Measurements from ENCODE around the gene CNOT10.

CNOT10 gene

GRCh38 chr3:32675164-32675563, 9.8 kb upstream of the CNOT10 start:
- POLR2A ChIA-PET = no interaction called here
- CTCF ChIA-PET = interaction anchor here (1.0 to 1.7 kb wide), 2 partner anchors 207 to 300 kb away, joined by 3 read pairs; no protein-coding TSS in a partner anchor
- TF ChIP-seq, protein P1, sequence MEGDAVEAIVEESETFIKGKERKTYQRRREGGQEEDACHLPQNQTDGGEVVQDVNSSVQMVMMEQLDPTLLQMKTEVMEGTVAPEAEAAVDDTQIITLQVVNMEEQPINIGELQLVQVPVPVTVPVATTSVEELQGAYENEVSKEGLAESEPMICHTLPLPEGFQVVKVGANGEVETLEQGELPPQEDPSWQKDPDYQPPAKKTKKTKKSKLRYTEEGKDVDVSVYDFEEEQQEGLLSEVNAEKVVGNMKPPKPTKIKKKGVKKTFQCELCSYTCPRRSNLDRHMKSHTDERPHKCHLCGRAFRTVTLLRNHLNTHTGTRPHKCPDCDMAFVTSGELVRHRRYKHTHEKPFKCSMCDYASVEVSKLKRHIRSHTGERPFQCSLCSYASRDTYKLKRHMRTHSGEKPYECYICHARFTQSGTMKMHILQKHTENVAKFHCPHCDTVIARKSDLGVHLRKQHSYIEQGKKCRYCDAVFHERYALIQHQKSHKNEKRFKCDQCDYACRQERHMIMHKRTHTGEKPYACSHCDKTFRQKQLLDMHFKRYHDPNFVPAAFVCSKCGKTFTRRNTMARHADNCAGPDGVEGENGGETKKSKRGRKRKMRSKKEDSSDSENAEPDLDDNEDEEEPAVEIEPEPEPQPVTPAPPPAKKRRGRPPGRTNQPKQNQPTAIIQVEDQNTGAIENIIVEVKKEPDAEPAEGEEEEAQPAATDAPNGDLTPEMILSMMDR (IDR thresholded peaks at IDR 0.05; ENCODE audit: control extremely low read depth, extremely low read depth, low read depth, missing control alignments) = no peak
- DNase-seq (ENCODE audit: extremely low spot score) = no peak

DNA sequence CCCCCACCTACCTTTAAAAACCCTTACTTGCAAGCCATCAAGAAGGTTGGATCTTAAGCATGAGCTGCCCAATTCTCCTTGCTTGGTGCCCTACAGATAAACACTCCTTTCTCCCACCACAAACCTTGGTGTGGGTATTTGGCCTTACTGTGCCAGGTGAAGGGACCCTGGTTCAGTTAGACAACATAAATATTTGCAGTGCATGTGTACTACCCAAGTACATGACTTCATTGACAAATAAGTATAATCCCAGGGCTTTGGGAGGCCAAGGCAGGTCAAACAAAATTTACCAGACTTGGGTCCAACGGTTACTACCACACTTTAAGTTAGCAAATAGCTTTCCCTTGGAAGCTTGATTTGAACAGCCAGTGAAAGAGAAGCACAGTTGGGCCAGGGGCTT, 9.3 kb upstream of the CNOT10 start:
- POLR2A ChIA-PET = no interaction called here
- TF ChIP-seq, protein P1 (IDR thresholded peaks at IDR 0.05; ENCODE audit: control extremely low read depth, extremely low read depth, low read depth, missing control alignments) = no peak
- DNase-seq (ENCODE audit: extremely low spot score) = no peak
- CTCF ChIA-PET = interaction anchor here (1.0 to 1.7 kb wide), 2 partner anchors 208 to 301 kb away, joined by 3 read pairs; no protein-coding TSS in a partner anchor

DNA sequence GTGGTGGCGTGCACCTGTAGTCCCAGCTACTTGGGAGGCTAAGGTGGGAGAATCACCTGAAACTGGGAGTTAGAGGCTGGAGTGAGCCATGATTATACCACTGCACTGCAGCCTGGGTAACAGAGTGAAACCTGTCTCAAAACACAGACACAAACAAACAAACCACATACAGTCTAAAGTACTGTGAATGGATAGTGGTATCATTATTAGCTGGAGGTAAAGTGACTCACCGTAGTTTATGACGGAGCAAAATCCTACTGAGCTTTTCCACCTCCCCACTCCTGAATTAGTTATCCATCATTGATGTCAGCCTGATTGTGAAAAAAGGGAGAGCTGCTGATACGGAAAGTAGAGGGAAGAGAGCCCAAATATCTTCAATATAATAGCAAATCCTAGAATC, 3.2 kb upstream of the CNOT10 start:
- ChIA-PET POLR2A (no interaction called here), CTCF (interaction anchor here (1.2 to 1.6 kb wide), 4 partner anchors 14 to 213 kb away, joined by 3 to 4 read pairs (median 4); no protein-coding TSS in a partner anchor)
- TF ChIP-seq, protein P1 (IDR thresholded peaks at IDR 0.05; ENCODE audit: control extremely low read depth, extremely low read depth, low read depth, missing control alignments) = no peak
- DNase-seq (ENCODE audit: extremely low spot score) = no peak

DNA sequence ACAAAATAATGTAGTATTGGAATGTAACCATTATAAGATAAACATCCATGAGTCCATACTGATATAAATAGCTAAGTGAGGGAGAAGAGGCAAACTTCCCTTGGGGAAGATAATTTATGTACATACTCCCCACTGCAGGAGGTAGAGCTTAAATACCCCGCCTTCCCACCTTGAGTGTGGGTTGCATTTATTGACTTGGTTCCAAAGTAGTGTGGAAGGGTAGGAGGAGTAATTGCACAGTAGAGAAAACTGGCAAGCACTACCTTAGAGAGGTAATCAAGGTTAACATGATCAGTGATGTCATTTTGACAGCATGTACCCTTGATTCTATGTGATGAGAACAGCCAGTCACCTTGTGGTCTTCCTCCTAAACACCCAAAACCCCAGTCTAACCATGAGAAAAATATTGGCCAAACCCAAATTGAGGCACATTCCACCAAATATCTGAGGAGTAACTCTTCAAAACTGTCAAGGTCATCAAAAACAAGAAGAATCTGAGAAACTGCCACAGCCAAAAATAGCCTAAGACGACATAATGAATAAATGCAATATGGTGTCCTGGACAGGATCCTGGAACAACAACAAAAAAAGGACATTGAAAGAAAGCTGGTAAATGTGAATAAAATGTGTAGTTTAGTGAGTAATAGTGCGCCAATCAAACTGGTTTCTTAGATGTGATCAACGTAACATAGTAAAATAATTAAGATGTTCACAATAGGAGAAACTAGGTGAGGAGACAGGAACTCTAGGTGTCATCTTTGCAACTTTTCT, 774 bp upstream of the CNOT10 start:
- CTCF ChIA-PET = interaction anchor here (0.9 to 2.6 kb wide), 6 partner anchors 10 to 216 kb away, joined by 3 to 13 read pairs (median 4); partner anchors contain the start of gene DYNC1LI1
- no peak for DNase-seq (ENCODE audit: extremely low spot score)
- TF ChIP-seq, protein P1 (IDR thresholded peaks at IDR 0.05; ENCODE audit: control extremely low read depth, extremely low read depth, low read depth, missing control alignments) = no peak
- POLR2A ChIA-PET = no interaction called here

- POLR2A ChIA-PET = interaction anchor here (0.6 kb wide), 1 partner anchor 208 kb away, joined by 4 read pairs; no protein-coding TSS in a partner anchor
- CTCF ChIA-PET = interaction anchor here (0.9 to 2.6 kb wide), 6 partner anchors 9 to 218 kb away, joined by 3 to 13 read pairs (median 4); partner anchors contain the start of gene DYNC1LI1
- peak; percentile 31 for DNase-seq (ENCODE audit: extremely low spot score)
- TF ChIP-seq, protein P1 (IDR thresholded peaks at IDR 0.05; ENCODE audit: control extremely low read depth, extremely low read depth, low read depth, missing control alignments) = no peak
These were observed 676 bp downstream of the CNOT10 start for GRCh38 chr3:32685543-32686185.

DNA sequence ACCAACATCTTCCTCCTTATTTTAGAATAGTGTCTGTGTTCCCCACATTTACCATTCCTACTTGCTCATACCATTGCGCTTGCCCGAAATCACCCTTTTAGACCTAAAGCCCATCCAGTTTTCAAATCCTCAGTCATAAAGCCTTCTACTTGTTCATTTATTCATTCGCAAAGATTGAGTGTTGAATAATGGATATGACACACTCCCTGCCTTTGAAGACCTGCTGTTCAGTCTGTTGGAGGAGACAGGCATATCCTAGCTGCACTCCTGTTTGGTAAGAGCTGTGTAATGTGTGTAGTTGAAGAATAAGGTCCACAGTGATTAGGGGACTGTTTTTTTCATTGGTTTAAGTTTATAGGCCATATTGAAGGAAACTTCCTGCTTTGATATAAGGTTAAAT, 1.7 kb downstream of the CNOT10 start:
- ChIA-PET POLR2A (no interaction called here), CTCF (no interaction called here)
- DNase-seq (ENCODE audit: extremely low spot score) = no peak
- TF ChIP-seq, protein P1 (IDR thresholded peaks at IDR 0.05; ENCODE audit: control extremely low read depth, extremely low read depth, low read depth, missing control alignments) = no peak
